GM21529 (cell line): ENCODE results near the gene ZNF500.
"Not testable (repeated sequence)": the region's sequence is repeated elsewhere in the genome, so short reads cannot be mapped to it uniquely, and the experiment has no call there.

Experiments used
- ATAC-seq: cut with Tn5 transposase; IDR thresholded peaks from one replicate; pipeline ENCODE4 v1.9.1; 2021; ENCODE audit not compliant: unreplicated experiment

ZNF500 gene

DNA sequence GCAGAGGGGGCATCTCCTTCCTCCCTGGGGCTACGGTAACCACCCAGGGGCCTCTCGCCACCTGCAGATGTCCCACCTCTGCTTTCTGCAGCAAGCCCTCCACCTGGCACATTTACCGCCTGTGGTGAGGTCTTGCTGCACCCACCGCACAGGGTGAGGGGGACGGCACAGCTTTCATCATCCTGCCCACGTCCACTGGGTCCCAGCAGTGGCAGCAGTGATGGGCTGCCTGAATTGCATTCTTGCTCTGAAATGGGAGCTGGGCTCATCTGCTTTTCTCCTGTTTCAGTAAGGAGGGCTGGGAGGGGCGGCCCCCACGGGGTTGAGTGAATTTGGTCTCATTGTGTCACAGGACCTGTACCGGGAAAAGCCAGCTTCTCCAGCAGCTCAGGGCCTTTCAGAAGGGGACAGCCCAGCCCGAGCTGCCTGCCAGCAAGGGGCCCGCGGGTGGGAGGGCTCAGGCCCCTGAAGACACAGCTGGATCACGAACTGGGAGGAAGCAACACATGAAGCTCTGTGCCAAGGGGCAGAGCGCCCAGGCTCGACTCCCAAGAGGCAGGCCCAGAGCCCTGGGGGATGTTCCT, 19.9 kb downstream of the ZNF500 start:
- ATAC-seq = no peak

DNA sequence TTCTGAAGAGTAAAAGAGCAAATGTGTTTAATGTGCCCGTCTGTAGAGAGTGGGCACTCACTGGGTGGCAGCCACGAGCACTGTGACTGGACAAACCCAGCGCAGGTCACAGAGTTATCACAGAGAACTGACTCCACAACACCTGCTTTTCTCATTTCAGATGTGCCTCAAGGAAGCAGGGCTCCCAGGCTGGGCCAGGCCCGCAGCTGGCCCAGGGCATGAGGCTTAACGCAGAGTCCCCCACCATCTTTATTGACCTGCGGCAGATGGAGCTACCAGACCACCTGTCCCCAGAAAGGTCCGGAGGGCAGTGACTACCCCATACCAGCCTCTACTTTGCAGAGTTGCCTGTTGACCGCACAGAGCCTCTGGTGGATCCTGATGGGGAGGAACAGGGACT, 20.7 kb downstream of the ZNF500 start:
- no peak for ATAC-seq

DNA sequence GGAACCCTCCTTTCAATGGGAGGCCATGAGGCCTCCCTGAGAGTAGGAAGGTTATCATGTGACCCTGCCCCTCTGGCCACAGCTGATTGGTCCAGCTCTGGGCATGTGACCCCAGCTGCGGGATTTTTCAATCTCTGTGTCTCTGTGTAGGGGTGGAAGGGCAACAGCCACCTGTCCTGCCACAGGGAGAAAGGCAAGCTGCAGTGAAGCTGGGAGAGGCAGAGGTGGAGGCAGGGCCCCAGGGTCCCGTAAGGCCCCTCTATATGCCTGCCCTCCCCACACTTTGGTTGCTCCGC, 21.7 kb downstream of the ZNF500 start:
- ATAC-seq = no peak

DNA sequence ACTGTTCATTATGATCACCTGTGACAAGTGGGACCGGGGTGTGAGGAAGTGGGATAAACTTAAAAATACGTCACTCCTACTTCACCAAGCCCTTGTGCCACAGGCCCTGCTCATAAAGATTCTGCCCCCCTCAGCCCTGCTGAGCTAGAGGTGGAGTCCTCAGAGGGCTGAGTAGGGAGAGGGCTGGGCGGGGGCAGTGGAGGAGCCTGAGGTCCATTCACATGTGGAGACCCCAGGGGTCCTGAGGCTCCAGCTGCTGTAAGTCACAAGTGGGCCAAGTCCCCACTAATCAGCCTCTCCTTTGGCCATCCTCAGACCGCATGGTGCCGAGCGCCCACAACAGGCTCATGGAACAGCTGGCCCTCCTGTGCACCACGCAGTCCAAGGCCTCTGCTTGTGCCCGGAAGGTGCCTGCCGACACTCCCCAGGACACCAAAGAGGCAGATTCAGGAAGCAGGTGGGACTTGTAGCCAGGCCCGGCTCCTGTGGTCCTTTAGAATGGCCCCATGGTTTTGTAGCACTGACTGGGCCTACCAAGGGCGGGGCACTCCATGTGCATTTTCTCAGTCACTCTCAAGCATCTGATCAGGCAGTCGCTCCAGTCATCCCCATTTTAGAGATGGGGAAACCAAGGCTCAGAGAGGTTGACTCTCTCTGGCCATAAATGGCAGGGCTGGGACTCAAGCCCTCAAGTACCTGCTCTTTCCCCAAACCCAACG, 22.2 kb downstream of the ZNF500 start:
- ATAC-seq = no peak

DNA sequence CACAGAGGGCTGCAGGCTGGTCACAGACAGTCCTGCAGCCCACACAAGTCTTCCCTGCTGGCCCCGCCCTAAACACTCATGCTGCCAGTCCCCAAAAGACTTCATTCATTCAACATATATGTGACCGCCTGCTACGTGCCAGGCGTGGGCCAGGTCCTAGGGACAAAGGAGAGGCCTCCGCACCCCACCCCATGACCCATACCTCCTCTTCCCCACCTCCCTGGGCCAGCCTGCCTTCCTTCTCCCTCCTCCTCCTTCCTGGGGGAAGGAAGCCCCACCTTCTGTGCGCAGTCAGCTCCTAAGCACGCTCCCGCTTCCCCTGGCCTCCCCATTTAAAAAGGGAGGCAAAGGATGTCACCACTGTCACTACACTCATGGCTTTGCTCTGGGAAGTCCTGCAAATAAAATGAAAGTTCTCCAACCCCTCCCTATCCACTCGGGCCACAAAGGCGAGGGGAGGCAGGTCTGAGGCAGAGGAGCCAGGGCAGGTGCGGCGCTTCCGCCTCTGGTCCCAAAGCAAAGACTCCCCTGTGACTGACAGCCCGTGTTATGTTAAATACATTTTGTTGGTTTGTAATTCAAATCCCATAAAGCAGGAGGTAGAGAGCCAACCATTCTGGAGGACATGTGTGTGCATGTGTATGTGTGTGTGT, 23.6 kb downstream of the ZNF500 start:
- no peak for ATAC-seq

DNA sequence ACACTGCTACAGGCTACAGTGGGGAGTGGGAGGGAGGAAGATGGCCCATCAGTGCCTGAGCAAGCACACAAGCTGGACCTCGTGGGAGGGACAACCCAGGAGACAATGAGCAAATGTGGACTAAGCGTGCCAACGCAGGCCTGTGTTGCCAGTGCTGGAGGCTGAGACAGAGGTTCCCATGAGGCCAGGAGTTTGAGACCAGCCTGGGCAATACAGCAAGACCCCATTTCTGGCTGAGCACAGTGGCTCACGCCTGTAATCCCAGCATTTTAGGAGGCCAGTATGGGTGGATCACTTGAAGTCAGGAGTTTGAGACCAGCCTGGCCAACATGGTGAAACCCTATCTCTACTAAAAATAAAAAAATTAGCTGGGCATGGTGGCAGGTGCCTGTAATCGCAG, 28.6 kb downstream of the ZNF500 start:
- ATAC-seq = not testable (repeated sequence)

DNA sequence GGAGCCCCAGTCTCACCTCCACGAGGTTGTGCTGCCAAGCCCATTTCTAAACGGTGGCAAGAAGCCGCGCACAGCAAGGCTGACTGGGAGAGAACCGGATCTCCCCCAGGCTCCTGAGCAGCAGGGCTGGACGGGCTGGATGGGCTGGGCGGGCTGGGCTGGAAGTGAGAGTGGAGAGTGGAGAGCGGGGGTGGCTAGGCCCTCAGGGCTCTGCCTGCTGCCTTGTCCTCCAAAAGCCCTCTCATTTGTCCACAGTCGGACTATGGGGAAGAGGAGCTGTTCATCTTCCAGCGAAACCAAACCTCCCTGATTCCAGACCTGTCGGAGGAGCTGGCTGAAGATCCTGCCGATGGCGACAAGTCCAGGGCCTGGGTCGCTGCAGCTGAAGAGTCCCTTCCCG, 29.4 kb downstream of the ZNF500 start:
- no peak for ATAC-seq

DNA sequence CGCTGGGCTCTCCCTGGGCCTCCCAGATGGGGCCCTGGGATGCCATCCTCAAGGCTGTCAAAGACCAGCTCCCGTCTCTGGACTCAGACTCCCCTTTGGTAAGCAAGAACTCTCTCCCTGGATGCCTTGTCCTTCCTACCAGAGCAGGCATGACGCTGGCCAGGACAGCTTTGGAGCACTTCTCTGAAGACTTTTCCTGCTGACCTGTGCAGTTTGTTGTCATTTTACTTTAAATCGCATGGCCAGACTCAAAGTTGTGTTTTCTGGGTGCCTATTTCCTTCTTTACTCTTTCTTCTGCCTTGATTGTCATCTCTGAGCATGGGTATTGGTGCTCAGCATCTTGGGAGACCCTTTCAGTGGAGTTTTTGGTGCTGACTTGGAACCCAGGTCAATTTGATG, 30.4 kb downstream of the ZNF500 start:
- no peak for ATAC-seq

DNA sequence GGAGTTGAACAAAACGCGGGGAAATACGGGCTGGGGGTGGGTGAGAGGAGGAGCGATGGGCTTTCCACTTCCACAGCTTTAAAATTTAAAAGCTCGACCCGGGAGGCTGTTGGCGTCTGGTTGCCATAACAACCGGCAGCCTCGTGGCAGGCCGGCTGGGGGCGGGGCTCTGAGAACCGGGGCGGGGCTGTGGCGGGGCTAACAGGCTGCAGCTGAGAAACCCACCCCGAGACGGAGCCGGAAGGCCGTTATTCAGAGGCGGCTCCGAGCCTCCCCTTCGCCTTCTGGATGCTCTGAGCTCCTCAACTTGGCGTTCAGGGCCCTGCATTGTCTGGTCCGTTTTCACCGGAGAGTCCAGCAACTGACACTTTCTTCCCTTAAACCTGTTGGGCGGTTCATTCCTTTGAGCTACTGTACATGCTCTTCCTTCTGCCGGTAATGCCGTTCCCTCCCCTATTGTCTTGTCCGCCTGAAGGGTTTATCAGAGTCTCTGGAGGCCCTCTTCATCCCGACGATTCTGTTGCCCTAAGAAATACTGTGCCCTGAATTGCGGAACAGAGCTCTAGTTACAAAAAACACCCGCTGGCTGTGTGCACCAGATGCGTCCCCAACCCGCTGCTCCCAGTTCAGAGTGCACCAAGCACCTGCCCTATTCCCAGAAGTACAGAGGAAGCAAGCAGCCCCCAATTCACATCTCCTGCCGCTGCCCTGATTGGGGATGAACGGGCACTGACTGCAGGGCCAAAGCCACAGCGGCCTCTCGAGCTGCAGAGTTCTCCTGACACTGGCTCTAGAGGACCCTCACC, 32.0 kb downstream of the ZNF500 start:
- ATAC-seq = peak; percentile 63

DNA sequence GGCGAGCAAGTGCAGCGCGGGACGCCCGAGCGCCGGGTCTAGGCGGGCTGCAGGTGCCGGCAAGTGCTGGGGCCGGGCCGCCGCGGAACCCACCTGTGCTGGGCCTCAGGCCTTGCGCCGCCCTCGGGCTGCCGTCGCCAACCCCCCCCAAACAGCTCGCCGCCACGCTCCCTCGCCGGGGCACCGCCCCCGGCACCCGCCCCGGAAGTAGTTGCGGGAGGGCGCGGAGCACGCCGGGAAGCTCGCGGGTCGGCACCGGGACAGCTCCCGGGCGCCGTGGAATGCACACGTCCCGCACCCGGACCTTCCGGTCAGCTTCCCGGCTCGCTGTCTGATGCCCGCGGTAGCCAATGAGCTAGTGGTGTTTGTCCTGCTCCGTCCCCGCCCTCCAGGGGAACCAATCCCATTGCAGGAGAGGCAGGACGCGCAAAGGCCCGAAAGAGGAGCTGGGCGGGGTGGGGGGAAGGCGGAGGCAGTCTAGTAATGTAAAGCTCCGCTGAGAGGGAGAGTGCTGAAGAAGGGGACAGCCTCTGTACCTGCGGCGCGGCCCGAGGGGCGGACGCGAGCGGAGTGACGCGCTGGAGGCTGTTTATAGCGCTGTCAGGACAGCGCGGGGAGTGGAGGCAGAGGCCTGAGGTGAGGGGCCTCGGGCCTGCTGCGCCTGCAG, 32.8 kb downstream of the ZNF500 start, which contains the start of the genes ANKS3 and DNAAF8:
Gene ANKS3 (minus strand): TSS at position 209 of the 667 bp plus-strand sequence. CDS start 4,122 bp downstream, outside the sequence.
Gene DNAAF8 (plus strand): TSS at position 475 of the 667 bp plus-strand sequence. CDS start 1,978 bp downstream, outside the sequence.
- peak; percentile 74 for ATAC-seq

DNA sequence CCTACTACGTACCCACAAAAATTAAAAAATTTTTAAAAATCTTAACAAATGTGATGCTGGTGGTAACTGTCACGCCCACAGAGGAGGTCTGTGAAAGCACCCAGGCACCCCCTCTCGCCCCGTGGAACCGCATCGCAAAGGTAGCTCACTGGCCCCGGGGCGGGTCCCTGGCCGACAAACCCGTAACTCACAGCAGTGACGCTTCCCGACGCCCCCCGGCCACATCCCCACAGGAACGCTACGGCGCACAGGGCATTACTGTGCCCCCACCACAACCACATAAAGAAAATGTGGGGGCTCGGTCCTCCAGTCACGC, 33.3 kb downstream of the ZNF500 start:
- peak; percentile 0 for ATAC-seq

DNA sequence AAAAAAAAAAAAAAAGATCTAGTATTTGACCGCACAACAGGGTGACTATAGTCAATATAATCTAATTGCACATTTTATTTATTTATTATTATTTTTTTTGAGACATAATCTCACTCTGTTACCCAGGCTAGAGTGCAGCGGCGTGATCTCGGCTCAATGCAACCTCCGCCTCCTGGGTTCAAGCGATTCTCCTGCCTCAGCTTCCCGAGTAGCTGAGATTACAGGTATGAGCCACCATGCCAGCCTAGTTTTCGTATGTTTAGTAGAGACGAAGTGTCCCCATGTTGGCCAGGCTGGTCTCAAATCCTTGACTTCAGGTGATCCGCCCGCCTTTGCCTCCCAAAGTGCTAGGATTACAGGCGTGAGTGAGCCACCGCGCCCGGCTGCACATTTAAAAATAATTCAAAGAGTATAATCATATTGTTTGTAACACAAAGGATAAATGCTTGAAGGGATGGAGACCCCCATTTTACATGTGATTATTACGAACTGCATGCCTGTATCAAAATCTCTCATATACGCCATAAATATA, 33.7 kb downstream of the ZNF500 start:
- no peak for ATAC-seq

DNA sequence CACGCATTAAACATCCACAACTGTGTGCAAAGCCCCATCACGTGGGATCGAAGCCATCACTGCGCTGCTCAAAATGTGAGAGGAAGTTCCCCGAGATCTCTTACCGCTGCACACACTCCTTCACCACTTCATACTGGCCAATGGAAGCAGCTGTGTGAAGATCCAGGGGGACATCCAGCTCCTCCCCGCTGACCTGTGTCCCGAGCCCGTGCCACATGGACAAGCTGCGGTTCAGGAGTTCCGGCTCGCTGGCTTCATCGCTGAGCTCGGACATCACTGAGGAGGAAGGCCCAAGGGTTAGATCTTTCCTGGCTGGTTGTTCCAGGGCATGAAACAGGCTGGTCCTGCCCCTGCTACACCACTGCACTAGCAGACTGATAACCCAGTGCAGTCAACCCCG, 37.1 kb downstream of the ZNF500 start:
- no peak for ATAC-seq

DNA sequence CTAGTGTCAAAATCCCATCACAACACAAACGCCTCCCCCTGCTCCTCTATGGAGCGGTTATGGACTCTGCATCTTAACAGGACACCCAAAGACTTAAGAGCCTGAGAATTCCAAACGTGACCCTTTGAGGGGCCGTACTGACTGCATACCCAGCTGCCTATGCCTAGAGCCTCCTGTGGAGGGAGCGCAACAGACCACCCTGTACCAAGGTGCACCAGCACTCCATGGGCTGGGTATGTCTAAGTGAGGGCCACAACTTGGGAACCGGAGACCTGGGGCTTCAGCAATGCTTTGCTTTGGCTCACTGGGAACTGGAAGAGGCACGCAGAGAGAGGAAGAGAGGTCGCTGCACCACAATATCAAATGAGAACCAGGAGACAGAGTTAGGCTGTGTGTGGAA, 38.3 kb downstream of the ZNF500 start:
- no peak for ATAC-seq

DNA sequence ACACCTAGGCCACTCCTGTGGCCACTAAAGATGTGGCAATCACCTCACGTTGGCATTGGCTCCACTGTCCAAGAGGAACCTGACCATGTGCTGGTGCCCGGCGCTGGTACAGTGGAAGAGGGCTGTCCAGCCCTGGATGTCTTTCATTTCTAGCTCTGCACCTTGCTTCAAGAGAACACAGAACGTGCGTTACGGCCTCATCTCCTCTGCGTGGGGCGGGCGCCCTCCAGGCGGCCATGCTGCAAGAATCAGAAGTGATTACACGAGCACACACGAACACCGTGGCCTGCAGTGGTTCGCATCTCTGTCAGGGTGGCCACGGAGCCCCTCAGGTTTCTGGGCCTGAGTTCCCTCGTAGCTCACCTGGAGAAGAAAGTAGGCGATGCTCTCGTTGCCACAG, 40.3 kb downstream of the ZNF500 start:
- no peak for ATAC-seq

DNA sequence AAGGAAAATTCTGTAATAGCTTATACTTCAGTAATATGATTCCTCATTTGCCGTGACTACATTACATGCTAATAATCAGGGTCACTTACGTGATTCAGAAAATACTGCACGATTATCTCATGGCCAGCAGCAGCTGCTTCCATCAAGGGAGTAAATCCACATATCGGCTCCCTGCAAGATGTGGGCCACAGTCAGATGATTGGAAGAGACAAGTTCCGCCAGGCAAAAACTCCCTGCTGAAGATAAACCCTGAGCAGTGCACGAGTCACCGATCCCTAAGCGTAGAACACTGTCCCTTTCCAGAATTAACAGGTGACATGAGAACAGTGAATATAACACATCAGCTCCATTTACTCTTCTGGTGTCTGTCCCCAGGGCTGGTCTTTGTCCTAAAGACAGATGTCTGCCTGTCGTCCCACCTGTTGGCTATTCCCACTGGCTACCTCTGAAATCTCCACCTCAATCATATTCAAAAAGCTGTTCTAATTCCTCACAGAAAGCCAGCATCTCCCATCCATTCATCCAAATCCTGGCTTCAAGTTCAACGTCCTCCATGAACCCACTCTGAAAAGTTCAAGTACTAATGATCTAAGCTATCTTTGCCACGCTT, 42.2 kb downstream of the ZNF500 start:
- ATAC-seq = no peak

DNA sequence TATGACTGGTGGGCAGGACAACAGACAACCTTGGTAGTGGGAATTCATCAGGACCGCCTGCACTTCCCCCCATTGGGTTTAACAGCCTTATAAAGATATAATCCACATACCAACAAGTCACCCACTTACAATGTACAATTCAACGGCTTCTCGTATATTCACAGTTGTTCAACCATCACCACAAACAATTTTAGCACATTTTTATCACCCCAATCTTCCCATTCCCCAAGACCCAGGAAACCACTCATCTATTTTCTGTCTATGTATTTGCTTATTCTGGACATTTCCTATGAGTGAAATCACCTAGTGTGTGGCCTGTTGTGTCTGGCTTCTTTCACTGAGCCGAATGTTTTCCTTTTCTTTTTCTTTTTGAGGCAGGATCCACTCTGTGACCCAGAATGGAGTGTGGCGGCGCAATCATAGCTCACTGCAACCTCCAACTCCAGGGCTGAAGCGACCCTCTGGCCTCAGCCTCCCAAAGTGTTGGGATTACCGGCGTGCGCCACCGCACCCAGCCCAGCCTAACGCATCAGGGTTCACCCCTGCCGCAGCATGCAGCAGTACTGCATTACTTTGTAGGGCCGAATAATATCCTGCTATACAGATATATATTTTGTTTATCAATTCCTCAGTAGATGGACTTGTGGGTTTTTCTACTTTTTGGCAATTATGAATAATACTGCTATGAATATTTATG, 43.7 kb downstream of the ZNF500 start:
- no peak for ATAC-seq

DNA sequence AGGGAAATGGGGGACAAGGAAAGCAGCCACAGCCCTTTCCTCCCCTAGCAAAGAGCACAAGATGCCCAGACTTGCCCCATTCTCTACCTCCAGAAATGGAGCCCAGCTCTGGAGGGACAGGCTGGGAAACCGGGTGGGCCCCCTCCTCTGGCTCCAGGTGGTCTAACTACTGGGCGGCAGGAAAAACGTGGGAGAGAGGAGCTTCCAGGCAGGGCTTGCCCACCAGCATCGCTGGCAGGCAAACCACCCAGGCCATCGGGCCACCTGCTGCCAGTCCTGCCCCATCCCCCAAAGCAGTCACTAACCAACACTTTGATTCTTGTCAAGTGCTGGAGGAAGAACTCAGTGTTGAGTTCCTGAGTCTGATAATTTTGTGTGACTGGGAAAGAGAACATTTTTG, 48.5 kb downstream of the ZNF500 start:
- ATAC-seq = no peak

DNA sequence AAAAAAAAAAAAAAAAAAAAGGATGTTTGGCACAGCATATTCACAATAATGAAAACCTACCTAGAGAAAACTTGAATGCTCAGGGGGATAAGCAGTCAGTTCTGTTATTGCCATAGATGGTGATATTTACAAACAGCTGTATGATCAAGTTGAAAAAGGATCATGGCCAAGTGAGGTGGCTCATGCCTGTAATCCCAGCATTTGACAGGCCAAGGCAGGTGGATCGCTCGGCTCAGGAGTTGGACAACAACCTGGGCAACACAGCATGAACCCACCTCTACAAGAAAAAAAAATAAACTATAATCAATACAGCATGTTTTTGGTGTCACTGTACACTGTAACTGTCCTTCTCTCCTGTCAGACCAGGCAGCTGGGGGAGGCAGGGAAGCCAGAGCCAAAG, 52.0 kb downstream of the ZNF500 start:
- no peak for ATAC-seq
